Sigmoid colon (tissue), 4 donors: ENCODE data around the gene PSMD10.

ENCODE experiments used
- EP300 ChIP-seq, 4 donors: sonication (generic); formaldehyde crosslinking; IDR thresholded peaks; one replicate each; pipeline ENCODE4 v1.6.1; 2017; ENCODE audit warnings: antibody characterized with exemption in 4 of 4
- POLR2A ChIP-seq, 2 donors: fragments of 450-650 bp; IDR thresholded peaks; one replicate each; pipeline ENCODE4 v1.6.1; 2016; ENCODE audit warnings: antibody characterized with exemption in 2 of 2, mild to moderate bottlenecking in 2 of 2, moderate library complexity in 2 of 2
- POLR2AphosphoS5 ChIP-seq, 4 donors: sonication (generic); formaldehyde crosslinking; IDR thresholded peaks; one replicate each; pipeline ENCODE4 v1.6.1; 2017; ENCODE audit warnings: antibody characterized with exemption in 4 of 4

DNA sequence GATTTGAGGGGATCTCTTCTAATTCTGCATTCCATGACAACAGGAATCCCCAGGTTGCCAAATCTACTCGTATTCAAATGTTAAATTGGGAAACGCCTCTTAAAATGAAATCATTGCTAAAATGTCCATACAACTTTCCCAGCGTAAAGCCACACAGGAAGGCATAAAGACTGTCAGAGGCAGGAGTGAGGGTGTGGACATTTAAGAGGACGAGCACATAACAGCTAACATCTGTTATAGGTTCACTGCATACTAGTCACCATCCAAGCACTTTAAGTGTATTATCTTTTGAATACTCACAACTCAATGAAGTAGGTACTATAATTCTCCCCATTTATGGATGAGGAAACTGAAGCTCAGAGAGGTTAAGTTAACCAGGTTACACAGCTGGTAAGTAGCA lies 35.8 kb upstream of the PSMD10 start:
- TF ChIP-seq POLR2A (IDR thresholded peaks at IDR 0.05): no peak
- no peak for TF ChIP-seq POLR2AphosphoS5 (IDR thresholded peaks at IDR 0.05)
- TF ChIP-seq EP300 (IDR thresholded peaks at IDR 0.05): no peak
